Hippocampal formation (tissue), 2 donors: ENCODE data around the gene ADGRD1.

Source experiments
- DNase-seq, 2 donors: peaks; one replicate each; lab custom pipeline; 2025; lab: John Stamatoyannopoulos, UW

The ADGRD1 gene

GRCh38 chr12:131090274-131091210 lies 136.8 kb downstream of the ADGRD1 start:
- no peak for DNase-seq

DNA sequence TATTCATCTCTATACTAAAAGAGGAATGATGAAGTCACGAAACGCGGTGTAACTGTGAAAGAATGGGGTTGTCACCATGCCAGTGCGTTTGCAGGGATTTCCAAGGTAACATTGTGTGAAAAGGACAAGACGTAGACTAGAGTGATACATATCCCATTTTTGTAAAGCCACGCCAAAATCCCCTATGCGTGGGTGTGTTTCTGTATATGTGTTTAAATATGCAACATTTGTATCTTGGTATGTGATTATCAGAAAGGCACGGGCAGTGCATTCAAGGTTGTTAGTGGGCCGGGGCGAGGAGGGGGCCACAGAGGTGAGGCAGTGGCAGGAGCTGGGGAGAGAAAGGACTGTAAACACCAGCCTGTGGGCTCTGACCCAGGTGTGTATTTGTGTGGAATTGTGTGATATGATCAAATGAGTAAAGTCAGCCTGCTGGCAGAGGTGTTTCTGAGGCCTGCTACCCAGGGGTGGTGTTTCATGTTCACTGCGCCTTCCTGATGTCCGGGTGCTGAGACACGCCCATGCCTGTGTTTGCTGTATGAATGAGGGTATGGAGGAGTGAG lies 137.8 kb downstream of the ADGRD1 start:
- DNase-seq = no peak

GRCh38 chr12:131091976-131092691 lies 138.4 kb downstream of the ADGRD1 start:
- no peak for DNase-seq

DNA sequence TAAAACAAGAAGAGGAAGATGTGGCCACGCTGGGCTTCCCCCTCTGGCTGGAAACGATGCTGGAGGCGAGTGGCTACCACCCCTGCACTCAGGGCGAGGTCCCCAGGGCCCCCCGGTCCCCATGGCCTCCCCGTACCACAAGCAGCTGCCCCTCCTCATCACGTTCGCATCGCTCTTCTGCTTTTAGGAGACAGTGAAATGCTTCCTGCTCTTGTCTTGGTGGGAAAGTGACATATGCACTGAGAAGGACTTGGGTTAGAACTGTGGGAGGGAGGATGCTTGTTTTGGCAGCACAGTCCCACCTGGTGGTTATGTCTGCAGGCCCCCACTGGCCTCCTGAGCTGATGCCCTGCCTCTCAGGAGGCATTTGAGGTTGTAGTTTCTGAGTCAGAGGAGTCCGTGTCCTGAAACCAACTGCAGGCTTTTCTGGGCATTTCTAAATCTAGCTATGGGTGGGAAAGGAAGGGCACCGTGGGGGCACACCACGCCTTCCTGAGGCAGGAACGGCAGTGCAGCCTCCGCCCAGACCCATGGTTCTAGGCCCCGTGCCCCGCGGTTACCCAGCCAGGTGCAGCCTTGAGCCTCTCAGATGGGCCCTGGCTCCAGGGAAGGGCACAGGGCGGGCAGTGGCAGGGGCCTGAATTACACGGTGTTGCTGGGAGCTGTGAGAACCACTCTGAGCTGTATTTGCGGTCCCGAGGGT lies 139.3 kb downstream of the ADGRD1 start:
- no peak for DNase-seq

- DNase-seq = no peak
These were observed 139.9 kb downstream of the ADGRD1 start for GRCh38 chr12:131093604-131093955.

DNA sequence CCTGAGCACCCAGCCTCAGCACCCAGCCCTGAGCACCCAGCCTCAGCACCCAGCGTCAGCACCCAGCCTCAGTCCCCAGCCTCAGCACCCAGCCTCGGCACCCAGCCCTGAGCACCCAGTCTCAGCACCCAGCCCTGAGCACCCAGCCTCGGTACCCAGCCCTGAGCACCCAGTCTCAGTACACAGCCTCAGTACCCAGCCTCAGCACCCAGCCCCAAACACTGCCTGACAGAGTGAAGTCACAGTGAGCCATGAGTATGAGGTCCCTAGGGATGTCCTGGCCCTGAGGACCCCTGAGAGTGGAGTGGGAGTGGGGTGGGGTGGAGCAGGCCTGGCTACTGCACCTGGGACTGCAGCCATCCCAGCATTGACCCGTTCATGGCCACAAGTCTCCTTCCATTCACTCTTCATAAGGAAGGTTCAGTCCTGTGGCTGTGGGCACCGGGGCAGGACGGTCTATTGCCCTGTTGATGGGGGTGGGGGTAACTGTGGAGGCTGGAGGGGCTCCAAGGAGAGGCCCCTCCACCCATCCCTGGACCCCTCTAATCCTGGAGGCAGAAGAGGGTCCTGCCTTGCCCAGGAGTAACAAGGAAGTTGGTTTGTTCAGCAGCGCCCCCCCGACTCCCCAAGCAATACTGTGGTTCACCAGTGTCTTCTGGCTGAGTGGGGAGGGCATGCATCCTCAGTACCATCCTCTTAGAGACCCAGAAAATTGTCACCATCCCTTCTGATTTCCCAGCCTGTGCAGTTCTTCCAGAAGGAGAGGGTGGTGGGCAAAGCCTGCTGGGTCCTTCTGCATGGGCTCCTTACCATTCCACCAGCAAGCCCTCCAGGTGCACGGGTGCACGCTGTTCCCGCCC lies 140.5 kb downstream of the ADGRD1 start:
- DNase-seq = no peak

- no peak for DNase-seq
These were observed 141.4 kb downstream of the ADGRD1 start for GRCh38 chr12:131094831-131095805.

GRCh38 chr12:131095826-131096680 lies 142.3 kb downstream of the ADGRD1 start:
- no peak for DNase-seq

GRCh38 chr12:131096681-131097181 lies 143.0 kb downstream of the ADGRD1 start:
- DNase-seq = no peak

DNA sequence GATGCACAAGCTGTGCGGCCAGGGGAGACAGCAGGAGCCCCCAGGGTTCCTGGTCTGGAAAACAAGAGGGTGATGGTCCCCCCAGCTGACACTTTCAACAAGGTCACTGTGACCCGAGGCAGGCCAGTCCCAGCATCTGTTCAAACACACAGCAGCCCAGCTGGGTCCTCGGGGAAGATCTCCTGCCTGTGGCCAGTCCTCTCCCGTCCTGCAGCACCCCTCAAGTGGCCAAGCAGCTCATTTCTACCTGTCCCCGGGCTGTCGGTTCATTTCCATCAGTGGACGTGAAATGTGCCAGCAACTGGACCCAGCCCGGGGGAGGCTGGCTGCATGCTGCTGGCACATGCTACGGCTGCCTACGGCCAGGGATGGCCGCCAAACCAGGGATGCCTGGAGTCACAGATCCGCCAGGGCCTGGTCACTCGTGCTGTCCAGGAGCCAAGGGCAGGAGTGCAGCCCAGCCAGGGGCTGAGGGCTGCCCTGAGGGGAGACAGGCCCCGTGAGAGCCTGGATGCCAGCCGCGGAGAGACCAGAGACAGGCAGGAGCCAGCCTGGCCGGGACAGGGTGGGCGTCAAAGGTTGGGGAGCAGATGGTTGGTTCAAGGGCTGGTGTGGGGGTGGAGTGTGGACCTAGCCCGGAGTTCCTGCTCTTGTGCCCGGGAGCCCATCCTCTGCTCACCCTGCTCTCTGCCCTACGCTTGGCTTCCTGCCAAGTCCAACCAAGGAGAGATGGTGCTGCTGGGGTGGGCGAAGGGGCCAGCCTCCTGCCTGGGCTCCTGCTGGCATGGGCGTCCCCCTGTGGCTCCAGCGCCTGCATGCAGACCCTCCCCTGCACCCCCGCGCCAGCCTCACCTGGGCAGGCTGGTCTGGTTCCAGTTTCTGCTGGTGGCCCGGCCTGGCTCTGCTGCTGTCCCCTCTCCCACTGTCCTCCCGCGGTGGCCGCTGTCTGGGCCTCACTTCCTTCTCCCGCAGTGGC lies 143.8 kb downstream of the ADGRD1 start:
- no peak for DNase-seq

GRCh38 chr12:131098178-131098981 lies 144.7 kb downstream of the ADGRD1 start:
- DNase-seq = no peak

- no peak for DNase-seq
These were observed 146.4 kb downstream of the ADGRD1 start for GRCh38 chr12:131100031-131100674.

DNA sequence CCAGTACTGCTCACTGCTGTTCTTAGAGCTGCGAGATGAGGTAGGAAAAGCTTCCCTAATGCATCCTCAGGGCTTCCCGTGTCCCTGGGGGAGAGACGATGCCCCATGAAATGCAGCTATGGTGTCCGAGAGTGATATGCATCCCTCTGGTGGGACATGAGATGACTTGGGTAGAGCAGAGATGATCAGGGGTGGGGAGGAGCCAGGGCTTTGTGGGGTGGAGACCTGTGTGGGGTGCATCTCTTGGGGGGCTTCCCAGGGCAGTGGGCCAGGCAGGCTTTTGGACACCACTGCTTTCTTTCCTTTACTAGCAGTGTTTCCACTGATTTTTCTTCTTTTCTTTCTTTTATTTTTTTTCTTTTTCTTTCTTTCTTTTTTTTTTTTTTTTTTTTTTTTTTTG lies 147.3 kb downstream of the ADGRD1 start:
- no peak for DNase-seq

DNA sequence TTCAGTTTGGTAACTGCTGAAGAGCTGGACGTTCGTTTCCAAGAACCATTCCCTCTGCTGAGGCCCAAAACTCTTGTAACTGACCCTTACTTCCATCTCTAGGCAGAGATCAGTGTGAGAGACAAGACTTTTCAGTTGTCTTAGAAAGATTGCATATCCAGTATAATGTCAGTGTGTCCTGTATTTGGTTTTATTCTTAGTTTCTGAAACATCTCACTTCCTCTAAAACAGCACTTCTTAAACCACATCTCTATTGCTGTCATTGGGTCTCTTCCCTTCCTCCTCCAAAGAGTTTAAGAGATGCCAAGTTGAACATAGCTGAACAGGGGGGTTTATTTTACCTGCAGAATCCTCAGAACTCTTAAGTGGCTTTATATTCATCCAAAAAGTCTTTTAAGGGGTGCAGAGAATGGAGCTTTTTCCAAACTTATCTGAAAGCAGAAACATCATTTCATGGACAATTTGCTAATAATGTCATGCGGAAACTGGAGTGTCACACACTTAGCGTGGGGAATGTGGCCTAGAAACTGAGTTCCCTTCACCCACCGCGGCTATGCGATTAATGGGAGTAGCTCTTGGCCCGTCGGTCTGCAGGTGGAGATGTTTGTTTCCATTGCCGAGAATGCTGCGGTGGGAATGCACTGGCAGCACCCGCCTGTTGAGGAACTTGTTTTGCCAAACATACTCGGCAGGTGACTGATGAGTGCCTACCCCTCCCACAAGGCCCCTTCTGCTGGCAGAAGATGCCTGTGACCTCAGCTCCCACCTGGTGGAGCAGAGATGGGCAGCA lies 148.2 kb downstream of the ADGRD1 start:
- DNase-seq = no peak

DNA sequence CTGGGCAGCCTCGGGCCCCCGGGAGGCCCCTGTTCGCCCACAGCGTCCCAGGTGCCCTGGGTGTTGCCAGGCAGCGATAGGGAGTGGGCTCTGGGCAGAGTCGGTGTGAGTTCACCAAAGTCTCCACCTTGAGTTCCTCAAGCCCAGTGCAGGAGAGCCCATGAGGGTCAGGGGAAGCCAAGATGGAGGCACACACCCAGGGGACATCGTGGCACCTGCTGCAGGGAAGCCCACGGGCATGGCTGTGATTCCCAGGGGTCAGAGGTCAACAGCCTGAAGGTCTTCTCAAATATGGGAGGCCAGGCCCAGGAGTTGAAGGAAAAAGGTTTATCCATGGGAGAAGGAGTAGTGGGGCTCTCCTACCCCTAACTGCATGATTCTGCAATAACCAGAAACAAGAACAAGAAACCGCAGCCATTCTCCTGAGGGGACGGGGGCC lies 148.8 kb downstream of the ADGRD1 start:
- no peak for DNase-seq
